NCI-H2081 treated with DMSO at 0.1 percent for 48 hours (cell line): ENCODE measurements around the gene RPRD1A.
"Not testable (repeated sequence)": the region's sequence is repeated elsewhere in the genome, so short reads cannot be mapped to it uniquely, and the experiment has no call there.

ENCODE experiments used
- DNase-seq: peaks from one replicate; lab custom pipeline; 2025; lab: John Stamatoyannopoulos, UW

Gene RPRD1A

DNA sequence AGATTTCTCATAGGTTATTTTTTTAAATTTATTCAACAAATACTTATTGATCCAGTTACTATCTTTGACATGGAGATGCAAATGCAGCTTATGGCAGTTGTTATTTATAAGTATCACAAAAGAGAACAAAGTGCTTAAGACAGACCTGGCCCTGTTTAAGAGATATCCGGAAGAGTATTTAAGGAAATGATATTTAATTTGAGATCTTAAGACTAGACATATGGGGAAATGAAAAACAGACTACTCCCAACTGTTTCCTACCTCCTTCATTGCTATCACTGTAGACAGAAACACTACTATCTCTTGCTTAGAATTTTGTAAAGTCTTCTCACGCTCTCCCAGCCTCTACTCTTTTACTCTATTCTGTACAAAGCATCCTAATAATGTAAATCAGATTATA, 36.0 kb downstream of the RPRD1A start:
- DNase-seq, result no peak

DNA sequence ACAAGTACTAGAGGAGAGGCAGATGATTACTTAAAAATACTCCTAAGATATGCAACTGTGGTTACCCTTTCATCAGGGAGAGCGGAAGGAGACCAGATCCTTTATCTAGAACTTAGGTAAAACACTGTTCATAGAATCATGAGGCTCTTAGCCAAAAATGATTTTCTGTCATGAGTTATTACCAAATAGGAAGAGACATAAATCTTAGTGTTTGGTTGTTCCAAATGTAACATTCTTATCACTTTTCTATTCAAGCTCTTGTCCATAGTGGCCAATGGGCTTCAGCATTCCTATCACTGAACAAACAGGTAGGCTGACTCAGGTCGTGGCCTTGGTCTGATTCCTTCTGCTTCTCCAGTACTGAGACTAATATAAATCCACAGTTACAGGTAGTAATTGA, 38.5 kb downstream of the RPRD1A start:
- no peak for DNase-seq

- DNase-seq, result no peak
These were observed 42.3 kb downstream of the RPRD1A start for GRCh38 chr18:36025025-36025424.

DNA sequence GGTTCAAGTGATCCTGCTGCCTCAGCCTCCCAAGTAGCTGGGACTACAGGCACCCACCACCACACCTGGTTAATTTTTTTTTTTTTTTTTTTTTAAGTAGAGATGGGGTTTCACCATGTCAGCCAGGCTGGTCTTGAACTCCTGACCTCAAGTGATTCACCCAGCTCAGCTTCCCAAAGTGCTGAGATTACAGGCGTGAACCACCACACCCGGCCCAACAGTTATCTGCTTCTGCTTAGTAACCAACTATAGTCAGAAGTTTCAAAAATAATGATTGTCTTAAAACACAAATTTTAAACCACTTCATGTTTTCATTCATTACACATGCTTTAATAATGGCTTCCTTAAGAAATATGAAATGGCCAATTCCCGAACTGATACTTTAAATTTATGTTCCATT, 43.1 kb downstream of the RPRD1A start:
- not testable (repeated sequence) for DNase-seq

DNA sequence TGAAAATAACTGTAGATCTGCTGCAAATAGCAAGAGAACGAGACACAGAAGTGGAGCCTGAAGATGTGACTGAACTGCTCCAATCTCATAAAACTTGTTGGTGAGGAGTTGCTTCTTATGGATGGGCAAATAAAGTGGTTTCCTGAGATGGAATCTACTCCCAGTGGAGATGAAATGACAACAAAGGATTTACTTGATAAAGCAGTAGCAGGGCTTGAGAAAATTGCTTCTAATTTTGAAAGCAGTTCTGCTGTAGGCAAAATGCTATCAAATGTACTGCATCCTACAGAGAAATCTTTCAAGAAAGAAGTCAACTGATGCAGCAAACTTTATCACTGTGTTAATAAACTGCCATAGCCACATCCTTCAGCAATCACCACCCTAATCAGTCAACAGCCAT, 44.0 kb downstream of the RPRD1A start:
- no peak for DNase-seq

DNA sequence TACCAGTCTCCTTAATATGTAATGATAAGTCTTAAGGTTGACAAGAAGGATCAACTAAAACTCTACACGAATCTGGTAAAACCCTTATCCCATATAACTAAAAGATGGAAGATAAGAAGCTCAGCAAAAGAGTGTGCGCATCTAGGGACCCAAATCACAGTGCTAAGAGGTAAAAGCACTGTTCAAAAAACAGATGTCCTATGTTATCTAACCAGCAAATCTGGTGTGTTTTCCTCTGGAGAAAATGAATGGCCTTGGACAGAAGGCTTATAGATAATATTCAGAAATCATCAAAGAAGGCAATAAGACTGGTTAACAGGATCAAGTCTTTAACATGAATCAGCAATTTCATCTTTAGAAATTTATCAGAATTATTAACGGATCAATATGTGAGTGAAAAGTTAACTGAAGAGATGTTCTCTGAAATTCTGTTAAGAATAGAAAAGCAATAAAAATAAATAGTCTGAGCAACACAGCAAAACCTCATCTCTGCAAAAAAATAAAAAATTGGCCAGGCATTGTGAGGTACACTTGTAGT, 47.1 kb downstream of the RPRD1A start:
- no peak for DNase-seq

DNA sequence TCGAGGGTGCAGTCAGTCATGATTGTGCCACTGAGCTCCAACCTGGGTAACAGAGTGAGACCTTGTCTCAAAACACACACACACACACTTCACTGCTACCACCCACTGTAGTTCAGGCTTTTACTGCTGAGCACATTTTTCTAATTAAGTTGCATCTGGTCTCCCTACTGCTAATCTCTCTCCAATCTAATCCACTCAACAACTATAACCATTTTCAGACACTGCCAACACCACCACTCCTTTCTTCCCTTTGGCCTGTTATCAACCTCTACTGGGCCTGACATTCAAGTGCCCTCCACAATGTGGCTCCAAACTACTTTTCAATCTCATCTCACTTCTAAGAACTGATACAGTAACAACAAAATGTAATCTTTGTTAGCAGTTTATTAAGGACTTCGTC, 50.1 kb downstream of the RPRD1A start:
- DNase-seq, result no peak

DNA sequence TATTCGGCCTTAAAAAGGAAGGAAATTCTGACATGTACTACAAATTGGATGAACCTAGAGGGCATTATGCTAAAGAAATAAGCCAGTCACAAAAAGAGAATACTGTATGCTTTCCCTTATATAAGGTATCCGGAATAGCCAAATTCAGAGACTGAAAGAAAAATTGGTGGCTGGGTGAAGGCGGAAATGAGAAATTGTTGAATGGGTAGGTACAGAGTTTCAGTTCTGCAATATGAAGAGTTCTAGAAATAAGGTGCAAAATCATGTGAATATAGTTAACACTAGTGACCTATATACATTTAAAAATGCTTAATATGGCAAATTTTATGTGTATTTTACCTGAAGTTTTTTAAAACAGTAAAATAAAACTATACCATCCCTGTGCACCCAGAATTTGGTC, 51.7 kb downstream of the RPRD1A start:
- no peak for DNase-seq

DNA sequence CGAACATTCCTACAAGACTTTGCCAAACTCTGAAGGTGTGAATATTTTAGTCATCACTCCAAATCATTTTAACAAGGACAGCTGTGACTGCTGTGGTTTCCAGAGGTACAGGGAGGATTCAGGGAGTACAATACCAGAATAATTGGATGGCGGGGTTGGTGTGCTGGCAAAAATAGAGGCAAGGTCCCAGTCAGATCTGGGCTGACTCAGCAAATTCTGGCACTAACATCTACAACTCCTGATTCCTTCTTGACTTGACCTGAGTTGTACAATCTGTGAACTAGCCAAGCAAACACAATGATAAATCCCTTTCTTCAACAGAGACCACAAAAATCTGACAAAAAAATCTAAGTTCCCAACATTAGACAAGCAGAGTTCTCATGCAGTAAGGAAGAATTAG, 54.5 kb downstream of the RPRD1A start:
- DNase-seq, result no peak

DNA sequence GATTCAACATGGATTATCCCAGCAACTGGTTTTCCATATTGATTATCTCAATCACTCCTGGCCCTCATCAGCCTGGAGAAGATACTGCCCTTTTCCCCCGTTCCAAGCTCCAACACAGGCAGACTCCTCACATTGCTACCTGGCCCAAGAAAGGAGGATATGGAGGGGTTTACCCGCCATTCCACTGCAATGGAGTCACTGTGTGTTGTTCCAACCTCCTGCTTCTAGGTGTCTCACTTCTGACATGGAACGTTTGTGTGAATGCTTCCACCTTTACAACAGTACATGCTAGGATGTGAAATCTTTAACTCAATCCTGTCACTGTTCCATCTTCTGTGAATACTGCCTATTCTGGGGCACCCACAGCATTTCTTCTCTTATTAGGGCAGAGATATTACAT, 58.1 kb downstream of the RPRD1A start:
- no peak for DNase-seq

- DNase-seq, result no peak
These were observed 60.4 kb downstream of the RPRD1A start for GRCh38 chr18:36006997-36007396.

- DNase-seq, result no peak
These were observed 67.4 kb downstream of the RPRD1A start for GRCh38 chr18:35999925-36000324.

- DNase-seq, result no peak
These were observed 68.4 kb downstream of the RPRD1A start for GRCh38 chr18:35998967-35999366.

DNA sequence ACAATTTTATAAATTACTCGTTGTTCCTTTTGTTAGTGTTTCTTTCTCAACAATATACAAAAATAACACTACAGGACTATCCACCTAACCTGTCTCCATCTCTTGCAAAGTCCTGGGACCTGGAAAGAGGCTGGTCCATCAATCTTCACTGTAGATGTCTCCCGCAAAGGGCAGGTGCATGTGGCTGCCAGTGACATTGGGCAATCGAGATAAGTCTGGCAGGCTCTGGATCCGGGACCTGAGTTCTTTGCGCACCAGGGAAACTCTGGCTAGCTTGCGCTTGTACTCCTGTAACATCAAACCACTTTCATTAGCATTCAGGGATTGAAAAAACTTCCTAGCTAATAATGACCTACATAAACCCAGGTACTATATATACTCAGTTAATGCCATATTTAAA, 74.3 kb downstream of the RPRD1A start:
- no peak for DNase-seq

GRCh38 chr18:35991696-35992095, 75.7 kb downstream of the RPRD1A start:
- no peak for DNase-seq

DNA sequence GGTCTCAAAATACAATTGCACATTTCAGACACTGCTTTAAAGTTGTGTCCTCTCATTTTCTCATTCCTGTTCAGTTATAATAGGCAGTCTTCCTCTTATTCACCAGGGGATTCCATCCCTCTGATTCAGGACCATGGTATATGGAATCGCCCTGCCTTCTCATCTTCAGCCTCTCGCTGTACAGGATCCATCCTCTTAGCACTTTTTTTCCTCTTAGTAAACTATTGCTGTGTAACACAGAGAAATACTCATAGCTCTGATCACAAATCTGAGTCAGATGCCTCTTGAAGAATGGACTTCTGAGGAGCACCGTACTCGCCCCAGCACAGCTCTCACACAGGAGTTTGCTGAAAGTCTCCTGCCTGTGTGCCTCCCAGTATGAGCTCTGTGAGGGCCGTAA, 83.5 kb downstream of the RPRD1A start:
- DNase-seq, result no peak

DNA sequence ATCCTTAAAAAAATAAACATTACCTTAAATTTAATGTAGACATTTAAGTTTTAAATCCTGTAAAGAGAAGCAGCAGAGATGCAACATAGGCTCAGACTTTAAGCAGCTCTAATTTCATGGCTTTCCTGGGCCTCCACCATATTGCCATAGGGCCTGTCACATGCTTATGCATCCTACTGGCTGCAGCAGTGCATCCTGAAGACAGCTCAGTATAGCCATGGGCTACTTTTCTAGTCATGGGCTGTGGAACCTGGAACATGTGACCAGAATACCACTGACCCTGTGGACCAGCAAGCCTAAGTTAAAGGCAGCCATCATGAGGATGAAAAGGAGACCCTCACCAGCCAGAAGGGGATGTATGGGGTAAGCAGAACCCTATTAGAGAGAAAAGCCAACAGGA, 84.2 kb downstream of the RPRD1A start:
- DNase-seq, result no peak

GRCh38 chr18:35982409-35983114, 84.8 kb downstream of the RPRD1A start:
- no peak for DNase-seq

GRCh38 chr18:35979112-35979511, 88.2 kb downstream of the RPRD1A start:
- no peak for DNase-seq

GRCh38 chr18:35974181-35974580, 93.2 kb downstream of the RPRD1A start:
- DNase-seq, result no peak

- no peak for DNase-seq
These were observed 93.7 kb downstream of the RPRD1A start for GRCh38 chr18:35973650-35974049.

GRCh38 chr18:35972197-35973000, 95.0 kb downstream of the RPRD1A start, which contains the start of gene RMP24:
TSS of gene RMP24 (plus strand) at chr18:35972679.
- DNase-seq, result peak; percentile 68

DNA sequence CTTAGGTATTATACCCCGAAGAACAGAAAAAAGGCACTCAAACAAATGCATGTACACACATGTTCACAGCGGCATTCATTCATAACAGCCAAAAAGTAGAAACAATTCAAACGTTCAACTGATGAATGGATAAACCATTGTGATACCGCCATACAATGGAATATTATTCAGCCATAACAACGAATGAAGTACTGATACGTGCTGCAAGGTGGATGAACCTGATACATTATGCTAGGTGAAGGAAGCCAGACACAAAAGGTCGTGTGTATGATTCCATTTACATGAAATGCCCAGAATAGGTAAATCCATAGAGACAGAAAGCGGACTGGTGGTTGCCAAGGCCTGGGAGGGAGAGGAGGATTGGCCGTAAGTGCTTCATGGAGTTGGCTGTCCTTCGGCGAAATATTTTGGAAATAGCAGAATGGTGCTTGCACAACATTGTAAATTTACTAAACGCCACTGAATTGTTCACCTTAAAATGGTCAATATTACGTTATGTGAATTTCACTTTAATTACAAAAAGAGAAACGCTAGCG, 95.6 kb downstream of the RPRD1A start:
- no peak for DNase-seq
